SK-MEL-5 (cell line): Measurements from ENCODE around the gene NEURL1. TPM values are rescaled to one million over a fixed set of nuclear protein-coding genes. Genes with fewer than 3 reads are reported as not detected.

Experiments
- DNase-seq: peaks from one replicate; pipeline ENCODE4 v3.0.0-alpha.2; 2016; ENCODE audit warnings: low read depth, low spot score
- in situ Hi-C: cut with HindIII; loops from 2 replicates; pipeline ENCODE4 v1.10.0; 2016; ENCODE audit warnings: low sequenced_read_pairs, high pct_unique_total_duplicates, low pct_unique_long_range_greater_than_20kb
- polyA plus RNA-seq, 2 experiments: library from polyadenylated mRNA; depleted of rRNA; stranded (reverse); fragments of >200 nt; gene quantifications; 2 replicates each; pipeline ENCODE4 v1.2.3, GENCODE V29; 2015
- total RNA-seq: library from RNA; depleted of rRNA; stranded (reverse); fragments of >200 nt; shearing (Covaris generic); gene quantifications from 2 replicates; pipeline ENCODE4 v1.2.3, GENCODE V29; 2014; rRNA removed

NEURL1 gene
- total RNA-seq: 0.58 TPM in 1 of 2 replicates, not detected in the other
- 0.04 and 0.06 TPM in 2 replicates for polyA plus RNA-seq (2015; cell fraction: cytosol; rRNA removed)
- polyA plus RNA-seq (2015; cell fraction: nucleus; rRNA removed): not detected in 2 replicates

- no peak for DNase-seq
- in situ Hi-C loops: no loop called here
Observed at GRCh38 chr10:103493362-103493915, at the start of gene NEURL1. NEURL1 (plus strand) TSS chr10:103493705; CDS start chr10:103494388, 683 bp downstream.

GRCh38 chr10:103444478-103444877 lies 49.0 kb upstream of the NEURL1 start:
- DNase-seq: no peak
- in situ Hi-C loops: no loop called here

GRCh38 chr10:103445366-103445765 lies 48.1 kb upstream of the NEURL1 start:
- in situ Hi-C loops: no loop called here
- no peak for DNase-seq

- DNase-seq: no peak
- in situ Hi-C loops: no loop called here
Observed at GRCh38 chr10:103445767-103446567, 47.5 kb upstream of the NEURL1 start.

- no peak for DNase-seq
- in situ Hi-C loops: no loop called here
Observed at GRCh38 chr10:103447187-103447586, 46.3 kb upstream of the NEURL1 start.

- no peak for DNase-seq
- in situ Hi-C loops: no loop called here
Observed at GRCh38 chr10:103448746-103449145, 44.8 kb upstream of the NEURL1 start.

- in situ Hi-C loops: no loop called here
- no peak for DNase-seq
Observed at GRCh38 chr10:103449208-103450144, 44.0 kb upstream of the NEURL1 start.

GRCh38 chr10:103450201-103450695 lies 43.3 kb upstream of the NEURL1 start:
- no peak for DNase-seq
- in situ Hi-C loops: no loop called here

GRCh38 chr10:103451091-103451813 lies 42.3 kb upstream of the NEURL1 start:
- in situ Hi-C loops: no loop called here
- DNase-seq: no peak

- in situ Hi-C loops: no loop called here
- DNase-seq: no peak
Observed at GRCh38 chr10:103451831-103452505, 41.5 kb upstream of the NEURL1 start, which contains the start of gene CALHM2. CALHM2 (minus strand) TSS chr10:103452370; CDS start chr10:103449941, 2,429 bp downstream.

- in situ Hi-C loops: no loop called here
- no peak for DNase-seq
Observed at GRCh38 chr10:103452506-103453230, 40.8 kb upstream of the NEURL1 start.

GRCh38 chr10:103454026-103454425 lies 39.5 kb upstream of the NEURL1 start:
- DNase-seq: no peak
- in situ Hi-C loops: no loop called here

GRCh38 chr10:103455235-103455634 lies 38.3 kb upstream of the NEURL1 start:
- no peak for DNase-seq
- in situ Hi-C loops: no loop called here

- in situ Hi-C loops: no loop called here
- no peak for DNase-seq
Observed at GRCh38 chr10:103456074-103456660, 37.3 kb upstream of the NEURL1 start.

- no peak for DNase-seq
- in situ Hi-C loops: no loop called here
Observed at GRCh38 chr10:103457176-103457712, 36.3 kb upstream of the NEURL1 start.
